ENCODE data around the gene SVOPL.
A peak's percentile ranks its signal among the peaks of the same experiment; 100 is the strongest.

Gene SVOPL

DNA sequence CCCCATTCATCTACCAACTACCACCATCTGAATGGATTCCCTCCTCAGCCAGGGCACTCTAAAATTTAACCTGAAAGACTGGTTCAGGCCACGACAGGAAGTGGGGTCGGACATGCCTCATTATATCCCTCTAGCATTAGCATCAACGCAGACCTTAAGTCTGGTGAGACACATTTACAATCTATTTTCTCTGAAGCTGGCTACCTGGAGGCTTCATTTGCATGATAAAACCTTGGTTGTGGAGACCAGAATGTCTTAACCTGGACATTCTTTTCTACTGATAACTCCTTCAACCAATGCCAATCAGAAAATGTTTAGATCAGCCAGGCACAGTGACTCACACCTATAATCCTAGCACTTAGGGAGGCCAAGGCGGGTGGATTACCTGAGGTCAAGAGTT, 42.3 kb downstream of the SVOPL start:
- DNase-seq (ENCODE audit: low read depth) = peak; percentile 28

DNA sequence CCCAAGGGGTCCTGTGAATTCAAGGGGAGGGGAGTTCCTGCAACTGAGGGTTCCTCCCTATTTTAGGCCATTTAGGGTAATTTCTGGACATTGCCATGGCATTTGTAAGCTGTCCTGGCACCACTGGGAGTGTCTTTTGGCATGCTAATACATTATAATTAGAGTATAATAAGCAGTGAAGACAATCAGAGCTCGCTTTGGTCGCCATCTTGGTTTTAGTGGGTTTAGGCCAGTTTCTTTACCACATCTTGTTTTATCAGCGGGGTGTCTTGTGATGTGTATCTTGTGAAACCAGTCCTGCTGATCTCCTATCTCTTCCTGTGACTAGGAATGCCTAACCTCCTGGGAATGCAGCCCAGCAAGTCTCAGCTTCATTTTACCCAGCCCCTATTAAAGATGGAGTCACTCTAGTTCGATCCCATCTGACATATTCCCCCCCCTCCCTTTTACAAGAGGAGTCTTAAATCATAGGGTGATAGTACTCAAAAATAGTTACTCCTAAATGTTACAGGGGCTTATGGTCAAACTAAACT, 43.2 kb downstream of the SVOPL start:
- peak; percentile 43 for DNase-seq (ENCODE audit: low read depth)

GRCh38 chr7:138656952-138657351, 44.2 kb downstream of the SVOPL start:
- DNase-seq (ENCODE audit: low read depth) = no peak

DNA sequence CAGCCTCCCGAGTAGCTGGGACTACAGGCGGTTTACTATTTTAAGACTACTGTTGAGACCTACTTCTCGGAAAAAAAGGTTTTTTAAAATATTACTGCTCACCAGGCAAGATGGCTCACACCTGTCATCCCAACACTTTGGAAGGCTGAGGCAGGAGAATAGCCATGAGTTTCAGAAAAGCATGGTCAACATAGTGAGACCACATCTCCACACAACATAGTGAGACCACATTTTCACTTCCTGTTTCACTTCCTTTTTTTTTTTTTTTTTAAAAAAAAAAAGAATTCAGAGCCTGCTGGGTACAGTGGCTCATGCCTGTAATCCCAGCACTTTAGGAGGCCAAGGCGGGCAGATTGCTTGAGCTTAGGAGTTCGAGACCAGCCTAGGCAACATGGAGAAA, 46.5 kb downstream of the SVOPL start:
- DNase-seq (ENCODE audit: low read depth) = no peak

DNA sequence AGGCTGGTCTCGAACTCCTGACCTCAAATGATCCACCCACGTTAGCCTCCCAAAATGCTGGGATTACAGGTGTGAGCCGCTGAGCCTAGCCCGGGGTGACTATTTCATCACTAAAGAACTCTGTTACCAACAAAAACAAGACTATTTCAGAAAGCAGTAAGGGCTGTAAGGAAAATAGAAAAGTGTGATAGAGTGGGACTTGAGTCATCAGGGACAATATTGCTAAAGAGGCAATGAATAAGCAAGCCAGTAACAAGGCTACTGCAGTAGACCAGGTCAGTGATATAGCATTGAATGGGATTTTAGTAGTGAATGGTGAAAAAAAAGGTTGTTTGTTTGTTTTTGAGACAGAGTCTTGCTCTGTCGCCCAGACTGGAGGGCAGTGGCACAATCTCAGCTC, 51.7 kb downstream of the SVOPL start:
- peak; percentile 65 for DNase-seq (ENCODE audit: low read depth)

DNA sequence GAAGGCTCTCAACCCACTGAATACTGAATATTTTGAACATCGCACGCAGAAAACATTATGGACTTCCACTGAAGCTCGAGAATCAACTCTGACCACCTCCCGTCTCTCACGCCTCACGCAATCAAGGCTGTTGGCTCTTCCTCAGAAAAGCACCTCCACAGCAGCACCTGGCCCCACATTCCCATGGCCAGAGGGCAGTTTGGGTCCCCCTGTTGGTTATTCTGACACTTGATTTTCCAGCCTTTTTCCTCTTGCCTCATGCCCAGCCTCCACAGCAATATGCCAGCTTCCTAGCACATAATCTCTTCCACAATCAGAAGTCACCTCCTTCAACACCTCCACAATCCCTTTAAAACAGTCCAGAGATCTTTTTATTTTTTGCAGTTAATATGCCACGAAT, 55.9 kb downstream of the SVOPL start:
- DNase-seq (ENCODE audit: low read depth) = no peak

DNA sequence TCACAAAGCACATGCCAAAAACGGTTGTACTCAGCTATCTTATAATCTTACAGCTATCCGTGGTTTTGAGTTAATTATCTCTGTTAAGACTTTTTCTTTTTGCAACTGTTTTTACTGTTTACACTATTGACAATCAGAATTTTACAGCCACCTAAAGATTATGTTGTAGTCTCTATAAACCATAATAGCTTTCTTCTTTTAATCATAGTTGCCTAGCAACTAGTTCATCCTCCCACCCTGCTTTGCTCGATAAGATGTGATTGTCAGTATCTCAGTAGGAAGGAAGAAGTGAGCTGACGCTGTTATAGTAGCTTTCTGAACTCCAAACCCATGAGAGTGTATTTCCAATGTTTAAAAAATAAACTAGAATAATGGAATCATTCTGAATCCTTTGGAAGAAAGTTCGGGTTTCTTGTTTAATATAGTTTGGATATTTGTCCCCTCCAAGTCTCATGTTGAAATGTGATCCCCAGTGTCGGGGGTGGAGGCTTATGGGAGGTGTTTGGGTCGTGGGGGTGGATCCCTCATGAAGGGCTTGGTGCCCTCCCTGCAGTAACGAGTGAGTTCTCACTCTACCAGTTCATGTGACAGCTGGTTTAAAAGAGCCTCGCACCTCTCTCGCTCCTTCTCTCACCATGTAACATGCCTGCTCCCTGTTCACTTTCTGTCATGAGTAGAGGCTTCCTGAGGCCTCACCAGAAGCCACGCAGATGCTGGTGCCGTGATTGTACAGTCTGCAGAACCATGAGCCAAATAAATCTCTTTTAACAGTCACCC, 68.1 kb downstream of the SVOPL start:
- DNase-seq (ENCODE audit: low read depth) = no peak

DNA sequence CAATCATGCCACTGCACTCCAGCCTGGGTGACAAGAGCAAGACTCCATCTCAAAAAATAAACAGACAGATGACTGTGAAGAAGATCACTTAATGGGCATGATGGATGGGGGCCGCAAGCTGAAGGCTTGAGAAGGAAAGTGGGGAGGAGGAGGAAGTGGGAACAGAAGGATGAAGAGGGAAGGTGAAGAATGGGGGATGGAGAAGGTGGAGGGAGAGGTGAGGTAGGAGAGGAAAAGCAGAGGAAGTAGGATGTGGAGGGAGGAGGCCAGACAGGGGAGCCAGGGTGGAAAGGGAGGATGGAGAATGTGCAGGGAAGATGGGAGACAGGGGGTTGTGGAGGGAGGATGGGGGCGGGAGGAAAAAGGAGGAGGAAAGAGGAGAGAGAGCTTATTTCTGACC, 68.8 kb downstream of the SVOPL start:
- no peak for DNase-seq (ENCODE audit: low read depth)

GRCh38 chr7:138630059-138630610, 71.0 kb downstream of the SVOPL start:
- no peak for DNase-seq (ENCODE audit: low read depth)

DNA sequence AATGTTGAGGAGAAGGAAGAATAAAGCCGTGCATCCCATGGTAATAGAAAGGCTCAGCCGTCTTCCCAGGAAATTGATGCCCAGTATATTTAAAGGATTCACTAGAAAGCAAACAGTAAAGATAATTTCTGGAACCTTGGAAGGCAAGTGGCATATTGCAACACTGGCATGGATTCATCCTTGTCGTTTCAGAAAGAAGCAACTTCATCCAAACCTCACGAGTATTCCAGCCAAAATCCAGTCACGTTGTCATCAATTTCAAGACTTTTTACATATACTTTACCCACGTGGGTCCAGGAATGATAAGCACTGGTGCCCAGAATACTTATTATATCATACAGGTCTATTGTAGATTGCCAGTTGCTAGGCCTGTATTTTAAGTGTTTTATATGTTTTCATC, 73.8 kb downstream of the SVOPL start:
- DNase-seq (ENCODE audit: low read depth) = no peak

DNA sequence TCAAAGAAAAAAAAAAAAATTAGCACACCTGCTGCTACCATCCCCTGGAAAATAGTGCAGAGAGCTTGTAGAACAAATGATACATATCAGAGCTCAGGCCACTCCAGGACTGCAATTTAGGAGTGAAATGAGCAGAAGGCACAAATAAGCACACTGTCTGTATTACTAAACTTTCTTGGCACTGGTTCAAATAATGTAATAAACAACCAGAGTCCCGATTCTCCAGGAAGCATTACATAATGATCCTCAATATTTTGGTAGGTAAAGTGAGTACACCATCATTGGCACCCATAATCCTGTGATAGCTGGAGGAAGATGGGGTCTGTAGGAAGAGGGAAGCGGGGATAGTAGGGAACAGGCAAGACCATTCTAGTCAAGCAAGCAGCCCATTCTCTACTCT, 74.3 kb downstream of the SVOPL start:
- no peak for DNase-seq (ENCODE audit: low read depth)

DNA sequence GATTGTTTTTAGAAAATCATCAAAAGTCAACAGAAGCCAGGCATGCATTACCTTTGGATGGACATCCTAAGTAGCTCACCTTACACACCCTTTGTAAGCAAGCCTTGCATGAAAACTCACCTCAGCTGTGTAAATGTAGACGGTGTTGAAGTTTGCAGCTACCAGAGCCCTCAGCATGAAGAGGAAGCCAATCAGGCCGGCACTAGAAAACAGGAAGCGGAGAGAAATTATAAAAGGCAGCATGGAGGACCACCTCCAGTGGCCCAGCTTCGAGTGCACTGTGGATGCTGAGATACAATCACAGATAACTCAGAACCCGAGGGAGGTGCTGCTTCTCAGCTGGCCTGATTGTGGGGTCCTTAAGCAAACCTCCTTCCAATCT, 75.3 kb downstream of the SVOPL start:
- no peak for DNase-seq (ENCODE audit: low read depth)

DNA sequence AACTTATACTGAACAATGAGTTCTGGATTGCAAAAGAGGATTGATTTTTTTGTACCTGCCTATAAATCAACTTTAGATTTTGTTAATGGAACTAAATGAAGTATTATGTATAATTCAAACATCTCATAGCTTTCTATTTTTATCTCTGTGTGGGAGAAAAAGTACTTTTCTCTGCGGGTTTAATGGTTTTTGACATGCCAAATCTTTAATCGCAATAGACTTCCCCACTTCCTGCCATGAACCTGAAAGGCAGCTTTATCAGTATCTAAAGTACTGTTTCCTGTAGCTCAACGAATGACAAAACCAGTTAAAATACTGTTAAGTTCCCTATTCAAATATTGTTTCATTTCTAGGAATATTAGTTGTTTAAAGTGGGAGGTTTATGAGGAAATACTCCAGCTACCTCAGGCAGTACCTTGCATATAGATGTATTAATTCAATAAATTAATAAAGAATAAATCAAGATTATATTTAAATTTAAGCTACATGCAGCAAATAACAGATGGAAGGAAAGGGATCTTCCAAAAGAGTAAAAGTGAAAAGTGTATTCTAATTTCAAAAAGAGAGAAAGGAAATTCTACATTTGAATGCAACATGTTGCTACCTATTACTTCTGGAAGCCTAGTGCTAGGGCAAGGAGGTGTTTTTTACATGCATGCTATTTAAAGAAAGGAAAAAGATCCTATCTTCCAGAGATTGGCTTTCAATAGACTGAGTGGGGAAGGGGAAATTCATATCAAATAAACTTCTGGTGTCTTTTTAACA, 75.9 kb downstream of the SVOPL start:
- no peak for DNase-seq (ENCODE audit: low read depth)

- no peak for DNase-seq (ENCODE audit: low read depth)
Observed at GRCh38 chr7:138622841-138623240, 78.3 kb downstream of the SVOPL start.

- no peak for DNase-seq (ENCODE audit: low read depth)
Observed at GRCh38 chr7:138618933-138619332, 82.2 kb downstream of the SVOPL start.

GRCh38 chr7:138618506-138618905, 82.7 kb downstream of the SVOPL start:
- DNase-seq (ENCODE audit: low read depth) = no peak

DNA sequence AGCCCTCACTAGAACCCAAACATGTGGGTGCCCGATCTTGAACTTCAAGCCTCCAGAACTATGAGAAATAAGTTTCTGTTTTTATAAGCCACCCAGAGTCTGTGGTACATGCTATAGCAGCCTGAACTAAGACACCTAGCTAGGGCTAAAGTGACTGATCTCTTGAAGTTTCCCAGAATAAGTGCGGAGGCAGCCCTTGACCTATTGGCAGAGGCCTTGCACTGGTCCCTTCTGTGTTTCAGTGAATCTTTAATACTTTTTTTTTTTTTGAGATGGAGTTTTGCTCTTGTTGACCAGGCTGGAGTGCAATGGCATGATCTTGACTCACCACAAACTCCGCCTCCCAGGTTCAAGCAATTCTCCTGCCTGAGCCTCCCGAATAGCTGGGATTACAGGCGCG, 85.1 kb downstream of the SVOPL start:
- no peak for DNase-seq (ENCODE audit: low read depth)

DNA sequence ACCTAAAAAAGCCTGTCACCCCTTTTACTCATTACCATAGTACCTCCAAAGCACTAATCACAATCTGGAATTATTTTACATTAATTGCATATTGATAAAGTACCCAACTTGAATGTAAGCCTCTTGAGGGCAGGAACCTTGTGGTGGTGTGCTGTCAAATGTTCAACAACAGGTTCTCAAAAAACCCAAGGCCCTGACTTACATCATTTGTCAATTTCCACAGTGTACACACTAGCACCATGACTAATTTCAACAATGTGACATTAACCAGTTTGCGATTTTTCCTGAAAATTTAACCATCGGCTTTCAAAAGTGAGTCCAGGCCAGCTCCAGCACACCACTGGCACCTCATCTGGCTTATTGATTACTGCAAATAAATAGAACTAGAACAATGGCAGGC, 87.5 kb downstream of the SVOPL start:
- DNase-seq (ENCODE audit: low read depth) = no peak

- DNase-seq (ENCODE audit: low read depth) = peak; percentile 14
Observed at GRCh38 chr7:138610671-138611170, 90.4 kb downstream of the SVOPL start.

- no peak for DNase-seq (ENCODE audit: low read depth)
Observed at GRCh38 chr7:138608275-138608674, 92.9 kb downstream of the SVOPL start.

- DNase-seq (ENCODE audit: low read depth) = no peak
Observed at GRCh38 chr7:138607216-138608126, 93.7 kb downstream of the SVOPL start.

- no peak for DNase-seq (ENCODE audit: low read depth)
Observed at GRCh38 chr7:138606236-138606635, 94.9 kb downstream of the SVOPL start.
